Non-pigmented ciliary epithelial cell (primary cell): ENCODE measurements around the gene CFAP52.
"Not testable (repeated sequence)": the region's sequence is repeated elsewhere in the genome, so short reads cannot be mapped to it uniquely, and the experiment has no call there.

Experiments used
- DNase-seq: peaks from one replicate; pipeline ENCODE4 v3.0.0-alpha.2; 2010; ENCODE audit warnings: low read depth

CFAP52 gene, protein sequence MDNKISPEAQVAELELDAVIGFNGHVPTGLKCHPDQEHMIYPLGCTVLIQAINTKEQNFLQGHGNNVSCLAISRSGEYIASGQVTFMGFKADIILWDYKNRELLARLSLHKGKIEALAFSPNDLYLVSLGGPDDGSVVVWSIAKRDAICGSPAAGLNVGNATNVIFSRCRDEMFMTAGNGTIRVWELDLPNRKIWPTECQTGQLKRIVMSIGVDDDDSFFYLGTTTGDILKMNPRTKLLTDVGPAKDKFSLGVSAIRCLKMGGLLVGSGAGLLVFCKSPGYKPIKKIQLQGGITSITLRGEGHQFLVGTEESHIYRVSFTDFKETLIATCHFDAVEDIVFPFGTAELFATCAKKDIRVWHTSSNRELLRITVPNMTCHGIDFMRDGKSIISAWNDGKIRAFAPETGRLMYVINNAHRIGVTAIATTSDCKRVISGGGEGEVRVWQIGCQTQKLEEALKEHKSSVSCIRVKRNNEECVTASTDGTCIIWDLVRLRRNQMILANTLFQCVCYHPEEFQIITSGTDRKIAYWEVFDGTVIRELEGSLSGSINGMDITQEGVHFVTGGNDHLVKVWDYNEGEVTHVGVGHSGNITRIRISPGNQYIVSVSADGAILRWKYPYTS

DNA sequence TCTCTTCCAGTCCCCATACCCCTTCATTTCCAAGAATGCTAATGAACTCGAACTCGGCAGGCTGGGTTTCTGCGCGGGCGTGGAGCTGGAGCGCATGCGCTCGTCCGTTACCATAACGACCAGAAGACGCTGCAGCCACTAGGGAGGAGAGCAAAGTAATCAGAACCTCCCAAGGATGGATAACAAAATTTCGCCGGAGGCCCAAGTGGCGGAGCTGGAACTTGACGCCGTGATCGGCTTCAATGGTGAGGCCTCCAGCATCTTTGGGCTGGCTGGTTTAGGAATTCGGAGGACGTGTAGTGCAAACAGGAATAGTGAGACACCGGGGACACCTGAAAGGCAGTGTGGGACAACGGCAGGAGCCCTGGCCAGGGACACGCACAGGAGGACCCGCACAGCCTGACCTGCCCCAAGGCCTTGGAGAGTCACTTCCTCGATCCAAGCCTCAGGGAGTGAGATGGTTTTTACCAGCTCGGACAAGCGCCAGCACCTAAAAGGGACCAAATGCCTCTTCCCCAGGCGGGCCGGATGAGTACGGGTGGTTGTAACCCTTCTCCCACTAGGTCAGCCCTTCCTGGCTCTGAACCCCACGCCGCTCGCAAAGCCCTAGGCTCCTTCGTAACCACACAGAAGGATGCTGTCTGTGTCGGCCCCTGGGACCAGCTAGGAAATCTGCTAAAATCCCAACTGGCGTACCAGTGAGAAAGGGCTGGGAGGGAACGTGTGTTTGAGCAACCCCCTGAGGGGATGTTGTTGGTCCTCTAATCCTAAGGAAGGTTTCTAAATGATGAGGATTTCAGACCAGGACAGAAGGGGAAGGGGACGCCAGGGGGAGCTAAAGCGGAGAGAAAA, at the start of gene CFAP52:
Gene CFAP52 (plus strand): TSS at position 122 of the 852 bp plus-strand sequence. CDS start 54 bp downstream, at position 176.
- DNase-seq: peak; percentile 22

DNA sequence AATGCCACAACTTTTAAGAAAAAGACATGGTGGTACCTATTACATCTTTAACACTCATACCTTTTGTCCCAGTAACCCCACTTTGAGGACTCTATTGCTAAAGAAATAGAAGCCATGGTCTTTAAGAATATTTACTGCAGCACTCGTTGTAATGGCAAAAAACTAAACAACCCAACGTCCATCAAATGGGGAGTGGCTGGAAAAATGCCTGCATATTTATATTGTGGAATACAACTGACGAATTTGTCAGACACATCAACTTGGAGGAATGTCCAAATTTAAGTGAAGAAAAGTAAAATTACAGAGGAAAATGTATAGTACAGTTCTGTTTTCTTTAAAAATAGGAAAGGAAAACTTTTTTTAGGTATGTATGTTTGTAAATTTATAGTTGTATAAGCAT, 48.7 kb upstream of the CFAP52 start:
- DNase-seq: no peak

DNA sequence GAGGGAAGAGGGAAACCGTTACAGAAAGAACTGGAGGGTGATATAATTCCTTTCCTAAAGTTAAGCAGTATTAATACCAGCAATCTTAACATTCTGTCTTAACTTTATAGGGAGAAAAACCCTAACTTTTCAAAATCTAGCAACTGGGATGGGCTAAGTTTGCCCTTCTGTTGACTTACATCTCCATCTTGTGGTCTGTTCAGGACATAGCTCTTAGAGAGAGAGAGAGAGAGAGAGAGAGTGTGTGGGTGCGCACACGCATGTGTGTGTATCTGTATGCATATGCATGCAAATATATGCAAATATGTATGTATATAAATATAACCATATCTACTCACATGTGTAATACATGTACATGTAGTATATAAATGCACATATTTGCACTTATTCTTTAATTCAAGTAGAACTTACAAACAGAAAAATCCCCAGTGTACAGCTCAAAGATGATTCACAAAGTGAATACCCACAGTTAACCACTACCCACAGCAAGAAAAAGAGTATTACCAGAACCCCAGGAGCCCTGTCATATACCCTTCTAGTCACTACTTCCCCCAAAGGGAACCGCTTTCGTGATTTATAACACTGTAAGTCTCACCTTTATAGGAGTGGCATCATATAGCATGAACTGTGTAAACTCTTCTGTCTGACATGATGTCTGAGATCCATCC, 47.3 kb upstream of the CFAP52 start:
- DNase-seq: no peak

DNA sequence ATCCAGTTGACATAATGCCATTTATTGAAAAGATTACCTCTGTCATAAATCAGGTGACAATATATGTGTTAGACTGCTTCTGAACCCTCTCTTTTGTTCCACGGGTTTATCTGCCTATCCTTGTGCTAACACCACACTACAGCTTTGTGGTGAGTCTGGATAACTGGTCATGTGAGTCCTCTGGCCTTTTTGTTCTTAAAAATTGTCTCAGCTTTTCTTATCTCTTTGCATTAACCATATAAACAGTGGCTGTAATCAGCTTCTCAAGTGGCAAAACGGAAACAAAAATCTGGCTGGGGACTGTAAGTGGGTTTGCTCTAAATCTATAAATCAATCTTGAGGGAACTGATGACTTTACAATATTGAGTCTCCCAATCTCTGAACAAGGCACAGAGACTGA, 45.4 kb upstream of the CFAP52 start:
- DNase-seq: no peak

DNA sequence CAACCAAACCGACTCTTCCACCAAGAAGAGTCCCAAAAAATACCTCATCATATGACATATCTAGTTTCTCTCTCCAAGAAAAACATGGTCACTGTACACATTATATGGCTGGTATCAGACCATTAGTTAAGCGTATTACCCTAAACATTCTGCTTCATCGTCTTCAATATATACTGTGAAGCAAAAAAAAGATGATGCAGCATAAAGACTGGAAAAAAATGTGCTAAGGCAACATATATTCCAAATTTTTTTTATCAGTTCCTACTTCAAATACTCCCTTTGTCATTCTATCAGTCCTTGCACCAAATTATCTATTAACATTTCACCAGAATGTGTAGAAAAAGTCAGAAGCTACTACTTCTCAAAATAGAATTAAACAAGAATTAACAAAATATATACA, 43.7 kb upstream of the CFAP52 start:
- no peak for DNase-seq

DNA sequence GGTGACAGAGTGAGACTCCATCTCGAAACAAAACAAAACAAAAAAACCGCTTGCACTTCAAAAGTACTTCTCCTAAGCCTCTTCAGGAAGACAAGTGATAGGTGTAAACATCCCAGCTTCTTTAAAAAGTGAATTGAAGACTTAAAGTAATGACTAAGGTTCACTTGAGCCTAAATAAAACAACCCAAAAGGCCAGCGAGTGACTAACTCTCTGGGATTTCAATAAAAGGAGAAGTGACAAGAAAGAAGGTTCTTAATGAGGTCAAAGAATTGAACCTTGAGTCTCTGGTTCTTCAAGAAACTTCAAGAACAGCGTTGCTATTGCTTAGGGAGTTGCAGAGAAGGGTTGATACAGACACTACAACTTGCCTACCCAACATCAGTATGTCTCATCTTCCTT, 43.0 kb upstream of the CFAP52 start:
- DNase-seq: no peak

DNA sequence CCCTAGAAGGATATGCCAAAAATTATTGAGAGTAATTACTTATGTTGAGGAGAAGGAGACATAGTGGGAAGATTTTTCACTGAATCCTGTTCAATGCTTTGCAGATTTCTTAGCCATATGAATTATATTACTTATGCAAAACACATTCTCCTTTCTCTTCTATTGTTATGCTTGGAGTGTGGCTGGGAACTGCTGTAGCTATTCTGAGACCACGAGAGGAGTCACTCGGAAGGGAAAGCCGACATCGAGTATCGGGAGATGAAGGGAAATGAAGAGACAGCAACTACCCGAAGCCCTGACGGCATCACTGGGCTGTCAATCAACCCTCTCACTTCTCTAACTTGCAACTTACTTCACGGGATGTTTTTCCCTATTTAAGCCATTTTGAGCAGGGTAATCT, 40.4 kb upstream of the CFAP52 start:
- DNase-seq: no peak

DNA sequence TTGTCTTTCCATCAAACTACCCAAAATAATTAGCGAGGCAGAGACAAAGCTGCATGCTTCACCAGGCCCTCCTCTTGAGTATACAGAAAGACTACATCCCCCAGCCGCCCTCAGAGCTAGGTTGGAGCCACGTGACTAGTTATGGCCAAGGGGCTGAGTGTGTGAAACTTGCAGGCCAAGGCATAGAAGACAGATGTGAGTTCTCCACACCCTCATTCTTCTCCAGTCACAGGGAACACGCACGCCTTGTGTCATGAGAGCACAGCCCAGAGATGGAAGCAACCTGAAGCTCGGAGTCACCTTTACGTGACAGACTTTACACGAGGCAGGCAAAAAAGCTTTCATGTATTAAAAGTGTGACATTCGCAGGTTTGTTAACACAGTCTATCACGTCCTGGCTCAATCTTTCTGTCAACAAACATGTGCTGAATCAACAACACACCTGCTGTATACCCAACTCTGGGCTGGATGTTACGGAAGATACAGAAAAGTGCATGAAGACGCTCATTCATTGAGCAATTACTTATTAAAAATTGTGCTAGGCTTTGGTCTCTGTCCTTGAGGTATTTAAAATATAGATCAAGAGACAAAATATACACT, 39.2 kb upstream of the CFAP52 start:
- DNase-seq: no peak

DNA sequence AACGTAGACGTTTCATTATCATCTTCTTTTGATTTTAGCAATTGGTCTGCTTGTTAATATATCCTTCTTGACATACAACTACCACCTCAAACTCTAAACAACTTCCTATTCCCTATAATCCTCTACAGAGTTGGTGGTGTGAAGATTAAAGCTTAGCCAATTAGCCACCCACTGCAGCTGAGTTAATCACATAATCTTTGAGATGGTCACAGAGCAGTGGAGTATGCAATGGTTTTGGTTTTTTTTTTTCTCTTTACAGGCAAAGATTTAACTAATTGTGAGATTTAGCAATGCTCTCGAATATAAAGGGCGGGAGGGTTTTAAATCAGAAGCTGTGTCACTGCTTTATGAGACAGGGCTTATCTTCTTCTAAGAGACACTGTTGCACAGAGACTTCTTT, 37.8 kb upstream of the CFAP52 start:
- no peak for DNase-seq

DNA sequence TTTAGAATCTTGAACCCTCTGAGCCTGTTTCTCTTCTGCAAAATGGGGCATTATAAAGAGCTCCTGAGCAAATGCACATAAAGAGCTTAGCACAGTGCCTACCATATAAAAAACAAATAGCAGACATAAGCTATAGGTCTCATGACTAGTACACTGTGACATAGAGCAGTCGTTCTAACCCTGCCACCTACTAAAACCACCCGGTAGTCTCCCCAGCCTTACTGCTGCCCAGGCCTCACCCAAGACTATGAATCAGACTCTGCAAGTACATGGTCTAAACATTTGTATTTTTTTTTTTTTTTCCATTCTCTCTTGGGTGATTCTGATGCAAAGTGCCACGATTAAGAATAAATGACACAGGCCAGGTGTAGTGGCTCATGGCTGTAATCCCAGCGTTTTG, 34.7 kb upstream of the CFAP52 start:
- DNase-seq: no peak

DNA sequence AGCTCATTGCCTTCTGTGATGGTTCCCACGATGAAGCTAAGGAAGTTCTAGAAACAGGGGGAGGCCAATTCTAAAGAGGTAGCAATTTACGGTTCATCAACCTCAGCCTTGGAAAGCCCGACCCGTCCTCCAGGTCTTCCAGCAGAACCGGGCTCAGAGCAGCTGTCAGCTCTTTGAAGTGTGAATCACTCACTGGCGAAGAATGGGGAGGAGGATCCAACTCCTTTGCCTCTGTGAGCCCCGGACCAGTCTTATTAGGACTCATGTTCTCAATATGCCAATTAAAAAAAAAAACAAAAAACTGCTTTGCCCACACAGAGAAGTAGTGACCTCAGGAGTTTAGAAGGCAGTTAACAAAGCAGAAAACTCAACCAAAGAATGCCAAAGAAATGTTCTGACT, 32.2 kb upstream of the CFAP52 start:
- DNase-seq: no peak

DNA sequence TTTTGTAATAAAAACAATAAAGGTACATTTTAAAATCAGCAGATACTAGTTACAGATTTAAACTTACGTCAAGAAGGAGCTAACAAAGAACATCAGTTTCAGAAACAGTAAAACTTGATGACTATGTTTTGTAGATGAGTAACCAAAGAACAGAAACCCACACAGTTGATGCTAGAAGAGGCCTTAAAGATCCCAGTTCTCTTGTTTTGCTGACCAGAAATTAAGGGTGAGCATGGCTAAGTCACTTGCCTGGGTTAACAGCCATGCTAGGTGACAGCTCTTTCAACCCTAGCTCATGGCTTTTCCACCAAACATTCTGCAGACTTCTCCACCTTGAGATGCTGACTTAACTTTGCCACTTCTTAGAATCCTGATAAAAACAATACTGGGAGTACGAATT, 27.2 kb upstream of the CFAP52 start:
- DNase-seq: no peak

DNA sequence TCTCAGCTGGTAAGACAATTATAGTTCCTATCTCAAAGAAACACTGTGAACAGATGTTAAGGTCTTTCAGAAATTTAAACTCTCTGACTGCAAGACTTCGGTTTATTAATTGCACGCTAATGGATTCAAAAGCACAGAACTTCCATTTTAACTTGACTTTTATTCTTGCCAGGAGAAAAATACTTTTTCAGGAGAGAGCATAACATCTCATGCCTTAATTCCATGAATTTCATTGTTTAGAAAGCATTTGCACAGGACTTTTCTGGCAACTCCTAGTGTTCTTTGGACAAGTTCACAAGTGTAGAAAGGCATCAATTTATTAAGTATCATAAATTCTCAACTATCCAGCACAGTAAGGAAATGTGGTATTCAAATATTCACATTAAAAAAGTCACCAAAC, 23.3 kb upstream of the CFAP52 start:
- no peak for DNase-seq

DNA sequence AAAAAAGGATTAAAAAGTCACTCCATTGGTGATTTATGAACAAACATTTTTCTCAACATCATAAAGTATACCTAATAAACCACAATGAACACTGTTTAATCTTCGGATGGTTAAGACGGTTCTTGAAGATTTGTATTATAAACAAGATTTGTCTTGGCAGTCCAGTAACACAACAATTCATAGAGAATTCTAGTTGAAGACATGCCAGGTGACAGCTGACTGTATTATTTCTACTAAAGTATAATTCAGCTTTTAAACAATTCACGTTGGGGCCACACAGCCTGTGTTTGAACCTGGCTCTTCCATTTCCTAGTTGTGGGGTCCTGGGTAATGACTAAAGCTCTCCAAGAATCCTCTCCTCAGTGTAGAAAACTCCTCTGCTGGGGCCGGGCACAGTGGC, 22.8 kb upstream of the CFAP52 start:
- no peak for DNase-seq

DNA sequence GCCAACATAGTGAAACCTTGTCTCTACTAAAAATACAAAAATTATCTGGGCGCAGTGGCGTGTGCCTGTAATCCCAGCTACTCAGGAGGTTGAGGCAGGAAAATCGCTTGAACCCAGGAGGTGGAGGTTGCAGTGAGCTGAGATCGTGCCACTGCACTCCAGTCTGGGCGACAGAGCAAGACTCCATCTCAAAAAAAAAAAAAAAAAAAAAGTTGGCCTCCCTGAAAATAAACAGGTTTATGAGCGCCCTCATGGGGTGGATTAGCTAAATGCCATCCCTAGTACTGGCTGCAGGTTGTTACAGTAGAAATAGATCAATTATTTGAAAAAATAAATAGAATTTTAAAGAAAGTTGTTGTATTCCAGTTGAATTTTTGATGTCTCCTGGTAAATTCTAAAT, 21.7 kb upstream of the CFAP52 start:
- not testable (repeated sequence) for DNase-seq

DNA sequence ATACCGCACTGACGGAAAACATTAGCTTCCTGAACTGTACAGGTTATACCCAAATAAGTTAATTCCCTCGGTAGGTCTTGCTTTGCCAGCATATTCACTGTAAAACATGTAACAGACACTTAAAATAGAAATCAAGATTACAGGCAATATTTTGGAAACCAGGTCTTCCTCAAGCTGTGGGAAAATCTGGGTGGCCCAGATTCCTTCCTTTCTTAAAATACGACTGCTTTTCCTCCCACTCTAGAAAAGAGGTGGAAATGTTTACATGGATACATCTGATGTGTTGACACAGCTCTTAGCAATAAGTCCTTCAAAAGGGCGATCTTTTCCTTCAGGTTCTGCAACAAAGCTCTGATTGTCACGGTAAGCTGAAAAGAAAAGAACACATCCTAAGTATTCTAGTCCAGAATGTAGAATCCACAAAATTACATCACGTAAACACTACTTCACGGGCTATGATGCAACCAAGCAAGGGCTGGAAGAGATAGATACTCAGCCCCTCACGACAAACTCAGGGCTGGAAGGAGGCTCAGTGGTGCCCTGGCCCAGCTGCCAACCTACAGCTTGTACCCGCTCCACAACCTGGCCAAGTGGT, 19.2 kb upstream of the CFAP52 start:
- DNase-seq: no peak

DNA sequence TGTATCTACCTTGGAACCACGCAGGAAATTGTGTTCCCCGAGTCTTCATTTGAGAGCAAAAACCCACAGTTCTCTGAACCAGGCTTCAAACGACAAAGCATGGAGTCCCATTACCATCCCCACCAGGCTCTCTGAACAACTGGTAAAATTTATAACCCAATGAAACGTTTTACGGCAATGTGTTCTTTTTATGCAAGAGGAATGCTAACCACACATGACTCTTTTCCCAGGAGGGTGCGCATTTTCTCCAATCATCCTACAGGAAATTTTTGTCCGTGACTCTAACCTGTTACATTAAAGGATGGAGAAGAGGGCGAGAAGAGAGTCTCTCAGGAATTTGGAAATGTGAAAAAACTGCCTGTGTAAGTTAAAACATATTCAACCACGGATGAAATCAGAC, 18.6 kb upstream of the CFAP52 start:
- DNase-seq: no peak

DNA sequence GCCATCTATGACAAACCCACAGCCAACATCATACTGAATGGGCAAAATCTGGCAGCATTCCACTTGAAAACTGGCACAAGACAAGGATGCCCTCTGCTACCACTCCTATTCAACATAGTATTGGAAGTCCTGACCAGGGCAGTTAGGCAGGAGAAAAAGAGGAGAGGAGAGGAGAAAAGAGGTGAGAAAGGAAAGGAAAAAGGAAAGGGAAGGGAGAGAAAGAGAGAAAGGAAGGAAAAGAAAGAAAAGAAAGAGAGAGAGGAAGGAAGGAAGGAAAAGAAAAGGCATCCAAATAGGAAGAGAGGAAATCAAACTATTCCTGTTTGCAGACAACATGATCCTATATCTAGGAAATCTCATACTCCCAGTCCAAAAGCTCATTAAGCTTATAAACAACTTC, 12.3 kb upstream of the CFAP52 start:
- DNase-seq: no peak

DNA sequence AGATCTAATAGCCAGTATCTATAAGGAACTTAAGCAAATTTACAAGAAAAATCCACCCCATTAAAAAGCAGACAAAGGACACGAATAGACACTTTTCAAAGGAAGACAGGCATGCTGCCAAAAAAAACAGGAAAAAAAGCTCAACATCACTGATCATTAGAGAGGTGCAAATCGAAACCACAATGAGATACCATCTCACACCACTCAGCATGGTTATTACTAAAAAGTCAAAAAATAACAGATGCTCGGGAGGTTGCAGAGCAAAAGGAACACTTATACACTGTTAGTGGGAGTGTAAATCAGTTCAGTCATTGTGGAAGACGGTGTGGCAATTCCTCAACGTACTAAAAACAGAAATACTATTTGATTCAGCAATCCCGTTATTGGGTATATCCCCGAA, 10.4 kb upstream of the CFAP52 start:
- no peak for DNase-seq

DNA sequence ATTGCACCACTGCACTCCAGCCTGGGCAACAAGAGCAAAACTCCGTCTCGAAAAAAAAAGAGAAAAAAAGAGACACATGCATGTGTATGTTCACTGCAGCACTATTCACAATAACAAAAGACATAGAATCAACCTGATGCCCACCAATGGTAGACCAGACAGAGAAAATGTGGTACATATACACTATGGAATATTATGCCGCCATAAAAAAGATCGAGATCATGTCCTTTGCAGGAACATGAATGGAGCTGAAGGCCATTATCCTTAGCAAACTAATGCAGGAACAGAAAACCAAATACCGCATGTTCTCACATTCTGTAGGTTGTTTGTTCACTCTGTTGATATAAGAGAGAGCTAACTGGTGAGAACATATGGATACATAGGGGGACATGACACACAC, 9.7 kb upstream of the CFAP52 start:
- DNase-seq: not testable (repeated sequence)

DNA sequence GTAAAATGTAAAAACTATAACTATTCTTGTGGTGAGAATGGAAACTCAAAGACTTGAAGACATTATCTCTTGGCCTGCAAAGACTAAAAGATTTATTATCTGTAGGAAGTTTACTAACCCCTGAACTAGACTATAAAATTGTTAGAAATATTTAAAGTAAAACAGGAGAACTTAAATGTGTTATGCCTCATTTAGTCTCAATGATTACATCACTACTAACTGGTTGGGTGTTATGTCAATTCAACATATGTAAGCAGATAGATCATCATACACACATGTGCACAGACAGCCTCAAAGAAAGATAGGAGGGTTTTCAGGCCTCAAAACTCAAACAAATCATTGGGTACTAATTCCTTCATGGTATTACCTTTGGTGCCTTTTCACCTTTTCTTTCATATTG, 8.4 kb upstream of the CFAP52 start:
- DNase-seq: no peak
